Activated naive CD4-positive, alpha-beta T cell (primary cell): ENCODE data around the gene IL4R.
A peak's percentile ranks its signal among the peaks of the same experiment; 100 is the strongest.

Source experiments
- DNase-seq, 4 experiments: peaks; one replicate each; lab custom pipeline; 2025; lab: John Stamatoyannopoulos, UW

Gene IL4R

DNA sequence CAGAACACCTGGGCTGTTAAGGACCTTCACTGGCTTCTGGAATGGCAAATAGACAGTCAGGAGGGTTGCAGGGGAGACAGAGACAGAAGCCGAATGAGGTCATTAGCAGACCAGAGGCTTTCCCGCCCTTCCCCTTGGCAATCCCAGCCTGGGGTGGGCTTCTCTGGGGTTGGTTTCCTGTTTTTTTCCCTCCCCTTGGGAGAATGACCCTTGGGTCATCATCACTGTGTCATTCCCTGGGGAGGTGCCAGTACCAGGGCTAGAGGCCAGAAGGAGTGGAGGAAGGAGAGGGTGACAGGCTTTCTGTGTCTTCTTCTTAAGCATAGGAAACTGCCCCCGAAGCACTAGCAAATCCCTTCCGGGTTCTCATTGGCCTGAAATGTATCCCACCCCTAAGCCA is 45.3 kb downstream of the IL4R start:
- DNase-seq, result no peak

- DNase-seq, result no peak
Observed at GRCh38 chr16:27359615-27360014, 45.8 kb downstream of the IL4R start.

- no peak for DNase-seq
Observed at GRCh38 chr16:27361987-27362386, 48.2 kb downstream of the IL4R start.

DNA sequence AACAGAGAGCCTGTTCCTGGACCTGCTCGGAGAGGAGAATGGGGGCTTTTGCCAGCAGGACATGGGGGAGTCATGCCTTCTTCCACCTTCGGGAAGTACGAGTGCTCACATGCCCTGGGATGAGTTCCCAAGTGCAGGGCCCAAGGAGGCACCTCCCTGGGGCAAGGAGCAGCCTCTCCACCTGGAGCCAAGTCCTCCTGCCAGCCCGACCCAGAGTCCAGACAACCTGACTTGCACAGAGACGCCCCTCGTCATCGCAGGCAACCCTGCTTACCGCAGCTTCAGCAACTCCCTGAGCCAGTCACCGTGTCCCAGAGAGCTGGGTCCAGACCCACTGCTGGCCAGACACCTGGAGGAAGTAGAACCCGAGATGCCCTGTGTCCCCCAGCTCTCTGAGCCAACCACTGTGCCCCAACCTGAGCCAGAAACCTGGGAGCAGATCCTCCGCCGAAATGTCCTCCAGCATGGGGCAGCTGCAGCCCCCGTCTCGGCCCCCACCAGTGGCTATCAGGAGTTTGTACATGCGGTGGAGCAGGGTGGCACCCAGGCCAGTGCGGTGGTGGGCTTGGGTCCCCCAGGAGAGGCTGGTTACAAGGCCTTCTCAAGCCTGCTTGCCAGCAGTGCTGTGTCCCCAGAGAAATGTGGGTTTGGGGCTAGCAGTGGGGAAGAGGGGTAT is 48.9 kb downstream of the IL4R start:
- DNase-seq, result no peak

DNA sequence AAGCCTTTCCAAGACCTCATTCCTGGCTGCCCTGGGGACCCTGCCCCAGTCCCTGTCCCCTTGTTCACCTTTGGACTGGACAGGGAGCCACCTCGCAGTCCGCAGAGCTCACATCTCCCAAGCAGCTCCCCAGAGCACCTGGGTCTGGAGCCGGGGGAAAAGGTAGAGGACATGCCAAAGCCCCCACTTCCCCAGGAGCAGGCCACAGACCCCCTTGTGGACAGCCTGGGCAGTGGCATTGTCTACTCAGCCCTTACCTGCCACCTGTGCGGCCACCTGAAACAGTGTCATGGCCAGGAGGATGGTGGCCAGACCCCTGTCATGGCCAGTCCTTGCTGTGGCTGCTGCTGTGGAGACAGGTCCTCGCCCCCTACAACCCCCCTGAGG is 49.5 kb downstream of the IL4R start:
- DNase-seq, result no peak

DNA sequence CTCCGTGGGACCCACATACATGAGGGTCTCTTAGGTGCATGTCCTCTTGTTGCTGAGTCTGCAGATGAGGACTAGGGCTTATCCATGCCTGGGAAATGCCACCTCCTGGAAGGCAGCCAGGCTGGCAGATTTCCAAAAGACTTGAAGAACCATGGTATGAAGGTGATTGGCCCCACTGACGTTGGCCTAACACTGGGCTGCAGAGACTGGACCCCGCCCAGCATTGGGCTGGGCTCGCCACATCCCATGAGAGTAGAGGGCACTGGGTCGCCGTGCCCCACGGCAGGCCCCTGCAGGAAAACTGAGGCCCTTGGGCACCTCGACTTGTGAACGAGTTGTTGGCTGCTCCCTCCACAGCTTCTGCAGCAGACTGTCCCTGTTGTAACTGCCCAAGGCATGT is 50.0 kb downstream of the IL4R start:
- DNase-seq, result no peak

DNA sequence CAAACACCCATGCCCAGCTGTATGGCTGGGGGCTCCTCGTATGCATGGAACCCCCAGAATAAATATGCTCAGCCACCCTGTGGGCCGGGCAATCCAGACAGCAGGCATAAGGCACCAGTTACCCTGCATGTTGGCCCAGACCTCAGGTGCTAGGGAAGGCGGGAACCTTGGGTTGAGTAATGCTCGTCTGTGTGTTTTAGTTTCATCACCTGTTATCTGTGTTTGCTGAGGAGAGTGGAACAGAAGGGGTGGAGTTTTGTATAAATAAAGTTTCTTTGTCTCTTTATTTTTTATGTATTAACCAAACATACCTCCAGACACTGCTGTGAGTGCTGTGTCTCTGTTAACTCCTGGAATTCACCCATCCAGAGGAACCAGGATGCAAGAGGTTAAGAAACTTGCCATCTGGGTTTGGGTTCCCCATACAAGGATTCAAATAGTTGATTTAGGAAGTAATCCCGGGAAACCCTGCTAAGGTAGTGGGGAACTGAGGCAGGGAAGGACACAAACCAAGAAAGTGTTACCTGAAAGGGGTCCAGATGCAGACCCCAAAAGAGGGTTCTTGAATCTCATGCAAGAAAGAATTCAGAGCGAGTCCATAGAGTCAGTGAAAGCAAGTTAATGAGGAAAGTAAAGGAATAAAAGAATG is 50.8 kb downstream of the IL4R start:
- DNase-seq, result no peak

- DNase-seq, result no peak
Observed at GRCh38 chr16:27365142-27366089, 51.6 kb downstream of the IL4R start.

- DNase-seq, result no peak
Observed at GRCh38 chr16:27366687-27367460, 53.1 kb downstream of the IL4R start.

DNA sequence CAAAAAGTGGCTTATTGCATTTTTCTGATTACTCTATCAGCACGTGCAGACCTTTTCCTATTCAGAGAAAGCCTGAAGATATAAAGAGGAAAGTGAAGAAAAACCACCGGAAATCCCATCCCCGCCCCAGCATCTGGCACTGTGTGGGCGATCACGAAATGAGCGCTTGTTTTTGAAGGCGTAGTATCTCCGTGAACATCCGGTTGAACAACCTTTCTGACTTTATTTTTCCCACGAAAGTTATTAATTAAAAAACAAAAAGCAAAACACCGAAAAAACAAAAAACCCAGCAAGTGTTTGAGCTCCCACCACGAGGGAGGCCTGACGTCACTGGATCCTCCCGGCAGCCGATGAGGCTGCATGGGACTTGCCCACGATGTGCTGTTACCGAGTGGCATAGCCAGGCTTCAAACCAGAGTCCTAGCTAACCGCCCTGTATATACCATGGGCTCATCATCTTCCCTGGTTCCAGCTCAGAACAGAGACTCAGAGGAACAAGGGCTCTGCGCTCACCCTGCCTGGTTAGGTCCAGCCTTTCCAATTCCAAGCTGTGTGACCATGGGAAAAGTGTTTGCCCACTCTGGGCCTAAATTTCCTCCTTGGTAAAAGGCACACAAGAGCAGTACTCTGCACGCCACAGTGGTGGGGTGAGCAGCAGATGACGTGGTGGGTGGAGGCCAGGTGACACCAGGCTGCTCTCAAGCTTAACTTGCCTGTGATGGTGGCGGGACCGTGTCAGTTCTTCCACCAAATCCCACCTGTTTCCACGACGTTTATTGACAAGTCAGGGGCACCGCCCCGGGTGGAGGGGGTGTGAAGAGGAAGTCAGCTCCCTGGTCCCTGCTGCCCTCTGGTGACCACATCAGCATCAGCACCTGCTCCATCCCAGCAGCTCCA is 53.9 kb downstream of the IL4R start:
- DNase-seq, result peak; percentile 72 to 77 (median 74)

- DNase-seq, result no peak
Observed at GRCh38 chr16:27368358-27368722, 54.6 kb downstream of the IL4R start.

DNA sequence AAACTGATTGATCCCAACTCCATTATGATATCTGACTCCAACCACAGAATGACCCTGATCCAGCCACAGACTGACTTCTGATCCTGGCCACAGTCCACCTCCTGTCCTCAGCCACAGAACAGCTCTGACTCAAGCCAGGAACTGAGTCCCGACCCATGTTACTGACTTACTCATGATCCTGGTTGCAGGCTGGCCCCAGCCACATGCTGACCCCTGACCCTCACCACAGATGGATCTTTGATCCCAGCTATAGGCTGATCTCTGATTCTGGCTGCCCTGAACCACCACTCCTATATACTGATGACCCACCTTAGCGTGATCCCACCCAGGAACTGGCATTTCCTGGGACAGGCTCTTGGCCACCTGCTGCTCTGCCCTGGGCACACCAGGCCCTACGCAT is 56.0 kb downstream of the IL4R start:
- no peak for DNase-seq

DNA sequence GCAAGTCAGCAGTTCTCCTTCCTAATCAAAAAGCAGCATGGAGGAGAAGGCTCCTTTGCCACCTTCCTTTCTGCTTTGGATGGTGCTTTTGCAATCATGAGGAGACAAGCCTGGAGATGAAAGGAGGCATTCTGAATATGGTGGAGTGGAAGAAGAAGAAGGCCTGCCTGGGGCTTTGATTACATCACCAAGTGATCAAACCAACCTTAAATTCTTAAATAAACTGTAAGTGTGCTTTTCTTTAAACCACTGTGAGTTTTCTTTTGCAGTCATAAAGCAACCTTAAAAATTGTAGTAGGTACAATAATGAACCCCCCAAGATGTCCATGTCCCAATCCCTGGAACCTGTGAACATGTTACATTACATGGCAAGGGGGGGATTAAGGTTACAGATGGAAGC is 56.5 kb downstream of the IL4R start:
- DNase-seq, result no peak

GRCh38 chr16:27373312-27373711 is 59.5 kb downstream of the IL4R start:
- no peak for DNase-seq

- DNase-seq, result no peak
Observed at GRCh38 chr16:27374221-27374803, 60.5 kb downstream of the IL4R start.

GRCh38 chr16:27374804-27375425 is 61.1 kb downstream of the IL4R start:
- peak in 1 of 4 experiments; percentile 31 for DNase-seq

DNA sequence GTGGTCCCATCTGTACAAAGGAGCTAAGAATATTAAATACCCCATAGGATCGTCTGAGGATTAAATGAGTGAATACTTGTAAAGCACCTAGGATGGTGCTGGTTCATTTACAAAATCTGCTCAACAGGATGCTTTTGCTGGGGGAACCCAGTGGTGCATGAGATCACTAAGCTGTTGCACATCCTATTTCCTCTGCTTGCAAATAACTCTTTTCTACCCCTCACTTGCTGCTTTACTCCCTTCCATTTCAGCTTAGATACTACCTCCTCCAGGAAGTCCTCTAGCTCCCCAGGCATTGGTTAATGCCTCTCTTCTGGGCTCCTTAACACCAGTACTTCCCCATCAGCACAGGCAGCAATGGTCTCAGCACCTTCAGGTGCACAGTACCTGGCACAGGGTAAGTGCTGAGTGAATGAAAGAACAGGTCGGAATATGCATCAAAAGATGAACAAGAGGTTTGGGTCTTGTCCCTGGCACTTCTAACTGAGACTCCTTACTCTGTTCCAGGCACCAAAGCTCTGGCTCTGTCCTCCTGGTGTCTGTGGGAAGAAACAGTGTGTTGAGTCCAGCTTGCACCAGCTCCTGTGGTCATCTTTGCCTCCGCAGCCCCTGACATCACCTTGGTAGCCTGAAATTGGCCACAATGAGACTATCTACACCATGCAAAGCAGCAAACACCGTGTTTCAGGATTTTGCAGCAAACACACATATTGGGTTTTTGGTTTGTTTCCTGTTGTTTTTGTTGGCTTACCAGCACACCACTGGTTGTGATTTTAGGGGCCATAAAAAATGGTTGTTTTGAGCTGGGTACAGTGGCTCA is 64.1 kb downstream of the IL4R start:
- peak in 1 of 4 experiments; percentile 22 for DNase-seq

GRCh38 chr16:27378871-27379481 is 65.2 kb downstream of the IL4R start:
- DNase-seq, result peak in 2 of 4 experiments; percentile 37 to 46

DNA sequence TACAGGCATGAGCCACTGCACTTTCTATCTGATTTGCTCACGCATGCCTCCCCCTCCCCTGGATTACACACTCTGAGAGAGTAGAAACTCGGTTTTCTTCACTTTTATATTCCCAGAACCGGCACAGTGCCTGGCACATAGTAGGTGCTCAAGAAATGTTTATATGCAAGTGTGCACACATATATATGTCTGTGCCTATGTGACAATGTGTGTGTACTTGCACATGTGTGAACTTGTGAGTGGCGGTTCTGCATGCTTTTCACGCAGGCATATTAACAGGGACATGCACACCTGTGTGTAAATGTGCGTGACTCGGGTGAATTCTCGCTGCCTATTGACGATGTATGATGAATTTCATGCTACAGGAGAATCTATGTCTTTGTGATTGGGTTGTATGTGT is 66.1 kb downstream of the IL4R start:
- DNase-seq, result no peak
